Ovary (tissue), 3 donors: ENCODE results near the gene MAST3.

Source experiments
- CTCF ChIP-seq, 3 donors: fragments of 450-650 bp in 2 of 3; fragments of 200-600 bp in 1 of 3; IDR thresholded peaks; one replicate each; pipeline versions ENCODE4 v1.5.1 to v1.8.0; 2016 to 2022; ENCODE audit warnings: antibody characterized with exemption in 3 of 3, mild to moderate bottlenecking in 1 of 3
- EP300 ChIP-seq: sonication (generic); formaldehyde crosslinking; IDR thresholded peaks from one replicate; pipeline ENCODE4 v1.6.1; 2017; ENCODE audit warnings: antibody characterized with exemption
- POLR2A ChIP-seq: fragments of 450-650 bp; IDR thresholded peaks from one replicate; pipeline ENCODE4 v1.6.1; 2017; ENCODE audit warnings: antibody characterized with exemption, mild to moderate bottlenecking, moderate library complexity
- donor health status: DM: no; HTN: no; CAD: no.

- TF ChIP-seq CTCF (IDR thresholded peaks at IDR 0.05) (no peak), POLR2A (no peak), EP300 (no peak)
These were observed 2.0 kb downstream of the MAST3 start for GRCh38 chr19:18099623-18099995.
